SJSA1 (cell line): ENCODE data around the gene TAPBPL. TPM values are rescaled to one million over a fixed set of nuclear protein-coding genes. Genes with fewer than 3 reads are reported as not detected.
"Not testable (repeated sequence)": the region's sequence is repeated elsewhere in the genome, so short reads cannot be mapped to it uniquely, and the experiment has no call there.

Experiments used
- DNase-seq, 2 experiments: peaks; one replicate each; pipeline ENCODE4 v3.0.0-alpha.2; 2015 to 2020; ENCODE audit warnings: low spot score in 2 of 2, low read depth in 1 of 2
- H3K27ac ChIP-seq: fragments of 250-450 bp; sonication (Bioruptor Pico); 2 replicates; pipeline ENCODE4 v1.5.1; 2020; ENCODE audit warnings: mild to moderate bottlenecking, moderate library complexity
- H3K27me3 ChIP-seq: fragments of 250-450 bp; sonication (Bioruptor Pico); replicated peaks from 2 replicates; pipeline ENCODE4 v1.5.1; 2020; ENCODE audit warnings: mild to moderate bottlenecking, moderate library complexity
- H3K36me3 ChIP-seq: fragments of 250-450 bp; sonication (Bioruptor Pico); 2 replicates; pipeline ENCODE4 v1.5.1; 2020; ENCODE audit warnings: mild to moderate bottlenecking
- H3K4me1 ChIP-seq: fragments of 250-450 bp; sonication (Bioruptor Pico); replicated peaks from 2 replicates; pipeline ENCODE4 v1.6.1; 2021; ENCODE audit warnings: mild to moderate bottlenecking
- H3K4me3 ChIP-seq: fragments of 250-450 bp; sonication (Bioruptor Pico); 2 replicates; pipeline ENCODE4 v1.5.1; 2020; ENCODE audit warnings: mild to moderate bottlenecking
- H3K9me3 ChIP-seq: fragments of 250-450 bp; sonication (Bioruptor Pico); replicated peaks from 2 replicates; pipeline ENCODE4 v1.5.1; 2020; ENCODE audit warnings: mild to moderate bottlenecking
- total RNA-seq: library from RNA; depleted of rRNA; stranded (reverse); fragments of >200 nt; shearing (Covaris generic); gene quantifications from 2 replicates; pipeline ENCODE4 v1.2.3, GENCODE V29; 2014

TAPBPL gene
- total RNA-seq, 1 experiment from 2014 or later, result 5.4 TPM

GRCh38 chr12:6427796-6428195 lies 24.0 kb upstream of the TAPBPL start:
- not testable (repeated sequence) for DNase-seq, H3K27ac ChIP-seq, H3K27me3 ChIP-seq, H3K9me3 ChIP-seq, H3K4me3 ChIP-seq, H3K36me3 ChIP-seq
- peaks cover 24% of the 10 kb centered on the region for H3K4me1 ChIP-seq

GRCh38 chr12:6428326-6428725 lies 23.5 kb upstream of the TAPBPL start:
- Histone ChIP-seq H3K4me1 (peaks cover 24% of the 10 kb centered on the region), H3K27ac (no peak overlapping the region), H3K36me3 (no peaks in the 10 kb centered on the region), H3K9me3 (no peaks in the 10 kb centered on the region), H3K4me3 (no peak overlapping the region), H3K27me3 (no peaks in the 10 kb centered on the region)
- no peak for DNase-seq

- H3K4me3 ChIP-seq, result peak overlapping the region; percentile 12
- H3K27me3 ChIP-seq, result no peaks in the 10 kb centered on the region
- H3K36me3 ChIP-seq, result no peaks in the 10 kb centered on the region
- H3K9me3 ChIP-seq, result no peaks in the 10 kb centered on the region
- H3K27ac ChIP-seq, result peak overlapping the region; percentile 91
- DNase-seq, result peak; percentile 90 to 94
- H3K4me1 ChIP-seq, result peaks cover 24% of the 10 kb centered on the region
Observed at GRCh38 chr12:6430124-6430989, 21.5 kb upstream of the TAPBPL start.

- no peaks in the 10 kb centered on the region for H3K9me3 ChIP-seq
- peaks cover 24% of the 10 kb centered on the region for H3K4me1 ChIP-seq
- no peak for DNase-seq
- no peaks in the 10 kb centered on the region for H3K27me3 ChIP-seq
- no peak overlapping the region for H3K4me3 ChIP-seq
- H3K27ac ChIP-seq, result no peak overlapping the region
- H3K36me3 ChIP-seq, result no peaks in the 10 kb centered on the region
Observed at GRCh38 chr12:6432991-6433390, 18.9 kb upstream of the TAPBPL start.

GRCh38 chr12:6434205-6435140 lies 17.4 kb upstream of the TAPBPL start:
- DNase-seq, result no peak
- H3K27me3 ChIP-seq, result no peaks in the 10 kb centered on the region
- H3K4me3 ChIP-seq, result no peak overlapping the region
- H3K36me3 ChIP-seq, result no peaks in the 10 kb centered on the region
- no peaks in the 10 kb centered on the region for H3K9me3 ChIP-seq
- H3K27ac ChIP-seq, result no peak overlapping the region
- H3K4me1 ChIP-seq, result peaks cover 24% of the 10 kb centered on the region

GRCh38 chr12:6435961-6436715 lies 15.7 kb upstream of the TAPBPL start:
- peaks cover 8% of the 10 kb centered on the region for H3K4me1 ChIP-seq
- H3K27ac ChIP-seq, result no peak overlapping the region
- DNase-seq, result no peak
- no peaks in the 10 kb centered on the region for H3K9me3 ChIP-seq
- H3K27me3 ChIP-seq, result no peaks in the 10 kb centered on the region
- H3K4me3 ChIP-seq, result no peak overlapping the region
- H3K36me3 ChIP-seq, result no peaks in the 10 kb centered on the region

GRCh38 chr12:6437586-6437985 lies 14.3 kb upstream of the TAPBPL start:
- H3K36me3 ChIP-seq, result no peaks in the 10 kb centered on the region
- no peaks in the 10 kb centered on the region for H3K27me3 ChIP-seq
- H3K27ac ChIP-seq, result no peak overlapping the region
- H3K4me1 ChIP-seq, result no peaks in the 10 kb centered on the region
- DNase-seq, result no peak
- no peak overlapping the region for H3K4me3 ChIP-seq
- no peaks in the 10 kb centered on the region for H3K9me3 ChIP-seq

- H3K4me1 ChIP-seq, result no peaks in the 10 kb centered on the region
- no peak for DNase-seq
- no peaks in the 10 kb centered on the region for H3K27me3 ChIP-seq
- no peaks in the 10 kb centered on the region for H3K36me3 ChIP-seq
- H3K4me3 ChIP-seq, result no peak overlapping the region
- no peaks in the 10 kb centered on the region for H3K9me3 ChIP-seq
- H3K27ac ChIP-seq, result no peak overlapping the region
Observed at GRCh38 chr12:6438345-6438744, 13.5 kb upstream of the TAPBPL start.

- Histone ChIP-seq H3K4me3 (no peak overlapping the region), H3K36me3 (no peaks in the 10 kb centered on the region), H3K9me3 (no peaks in the 10 kb centered on the region), H3K4me1 (no peaks in the 10 kb centered on the region), H3K27ac (no peak overlapping the region), H3K27me3 (no peaks in the 10 kb centered on the region)
- DNase-seq, result no peak
Observed at GRCh38 chr12:6440391-6440790, 11.5 kb upstream of the TAPBPL start.

GRCh38 chr12:6442836-6443235 lies 9.0 kb upstream of the TAPBPL start:
- Histone ChIP-seq H3K27me3 (no peaks in the 10 kb centered on the region), H3K36me3 (no peaks in the 10 kb centered on the region; the same call in 1 of the 2 replicates), H3K27ac (no peak overlapping the region), H3K9me3 (no peaks in the 10 kb centered on the region), H3K4me3 (no peak overlapping the region), H3K4me1 (no peaks in the 10 kb centered on the region)
- DNase-seq, result no peak

GRCh38 chr12:6443361-6443983 lies 8.4 kb upstream of the TAPBPL start:
- H3K4me3 ChIP-seq, result no peak overlapping the region
- no peaks in the 10 kb centered on the region for H3K9me3 ChIP-seq
- no peaks in the 10 kb centered on the region for H3K4me1 ChIP-seq
- no peak for DNase-seq
- H3K27ac ChIP-seq, result no peak overlapping the region
- H3K27me3 ChIP-seq, result no peaks in the 10 kb centered on the region
- no peaks in the 10 kb centered on the region; the same call in 1 of the 2 replicates for H3K36me3 ChIP-seq

GRCh38 chr12:6444031-6444430 lies 7.8 kb upstream of the TAPBPL start:
- H3K27ac ChIP-seq, result no peak overlapping the region
- no peaks in the 10 kb centered on the region for H3K27me3 ChIP-seq
- no peaks in the 10 kb centered on the region for H3K4me1 ChIP-seq
- no peaks in the 10 kb centered on the region for H3K9me3 ChIP-seq
- no peaks in the 10 kb centered on the region; the same call in 1 of the 2 replicates for H3K36me3 ChIP-seq
- H3K4me3 ChIP-seq, result no peak overlapping the region
- no peak for DNase-seq
